Endometrial microvascular endothelial cells (primary cell): ENCODE data around the gene LZTS3. TPM values are rescaled to one million over a fixed set of nuclear protein-coding genes. Genes with fewer than 3 reads are reported as not detected.
"Not testable (repeated sequence)": the region's sequence is repeated elsewhere in the genome, so short reads cannot be mapped to it uniquely, and the experiment has no call there.

ENCODE experiments used
- in situ Hi-C: cut with HindIII; loops from 2 replicates; pipeline ENCODE4 v1.10.0; 2017; ENCODE audit warnings: low sequenced_read_pairs, low pct_unique_long_range_greater_than_20kb; ENCODE audit errors: inconsistent ontology term
- total RNA-seq: library from RNA; depleted of rRNA; stranded (reverse); fragments of >200 nt; gene quantifications from one replicate; pipeline ENCODE4 v1.2.3, GENCODE V29; 2015; ENCODE audit errors: inconsistent ontology term

Gene LZTS3
- total RNA-seq, 1 donor from 2014 or later: 1.8 TPM

DNA sequence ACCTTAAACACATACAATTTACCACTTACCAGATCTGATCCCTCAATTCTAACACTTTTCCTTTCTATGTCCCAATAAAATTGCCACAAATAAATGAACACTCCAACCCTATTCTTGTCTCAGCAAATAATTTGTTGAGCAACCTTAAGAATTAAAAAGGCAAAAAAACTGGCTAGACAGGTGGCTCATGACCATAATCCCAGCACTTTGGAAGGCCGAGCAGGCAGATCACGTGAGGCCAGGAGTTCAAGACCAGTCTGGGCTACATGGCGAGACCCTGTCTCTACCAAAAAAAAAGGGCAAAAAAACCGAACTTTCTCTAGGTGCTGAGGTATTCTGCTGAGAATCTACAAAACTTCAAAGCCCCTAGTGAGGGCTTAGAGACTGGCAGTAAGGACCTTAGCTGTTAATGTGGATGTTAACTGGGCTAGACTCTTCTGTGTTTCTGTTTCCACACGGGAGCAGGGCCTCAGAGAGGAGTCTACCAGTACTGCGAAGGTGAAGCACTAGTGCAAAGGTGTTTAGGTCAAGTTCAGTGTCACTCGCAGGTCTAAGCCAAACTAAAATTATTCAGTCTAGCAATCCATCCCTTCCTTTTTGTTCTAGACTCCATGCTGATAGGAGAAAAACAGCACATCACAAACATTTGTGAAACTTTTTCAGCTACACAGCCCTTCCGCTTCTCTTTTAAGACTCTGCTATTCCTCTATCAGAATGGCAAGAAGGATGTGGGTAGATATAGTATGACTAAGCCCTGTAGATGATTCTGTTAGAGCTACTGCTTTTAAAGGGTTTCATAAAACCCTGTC lies 16.3 kb downstream of the LZTS3 start:
- in situ Hi-C loops: no loop called here

DNA sequence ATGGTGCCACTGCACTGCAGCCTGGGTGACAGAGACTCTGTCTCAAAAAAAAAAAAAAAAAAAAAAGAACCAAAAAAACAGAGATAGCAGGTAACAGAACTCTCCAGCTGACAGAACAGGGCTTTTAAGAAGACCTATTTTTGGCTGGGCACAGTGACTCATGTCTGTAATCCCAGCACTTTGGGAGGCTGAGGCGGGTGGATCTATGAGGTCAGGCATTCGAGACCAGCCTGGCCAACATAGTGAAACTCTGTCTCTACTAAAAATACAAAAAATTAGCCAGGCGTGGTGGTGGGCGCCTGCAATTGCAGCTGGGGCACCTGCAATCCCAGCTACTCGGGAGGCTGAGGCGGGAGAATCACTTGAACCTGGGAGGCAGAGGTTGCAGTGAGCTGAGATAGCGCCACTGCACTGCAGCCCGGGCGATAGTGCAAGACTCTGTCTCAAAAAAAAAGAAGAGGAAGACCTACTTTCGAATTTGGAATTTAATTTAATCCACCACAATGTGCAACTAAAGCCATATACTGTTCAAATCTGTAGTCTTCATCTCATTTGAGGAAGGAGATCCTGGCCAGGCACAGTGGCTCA lies 21.2 kb downstream of the LZTS3 start:
- in situ Hi-C loops: not testable (repeated sequence)

- in situ Hi-C loops: no loop called here
Measured at GRCh38 chr20:3150908-3151307, 22.4 kb downstream of the LZTS3 start.

DNA sequence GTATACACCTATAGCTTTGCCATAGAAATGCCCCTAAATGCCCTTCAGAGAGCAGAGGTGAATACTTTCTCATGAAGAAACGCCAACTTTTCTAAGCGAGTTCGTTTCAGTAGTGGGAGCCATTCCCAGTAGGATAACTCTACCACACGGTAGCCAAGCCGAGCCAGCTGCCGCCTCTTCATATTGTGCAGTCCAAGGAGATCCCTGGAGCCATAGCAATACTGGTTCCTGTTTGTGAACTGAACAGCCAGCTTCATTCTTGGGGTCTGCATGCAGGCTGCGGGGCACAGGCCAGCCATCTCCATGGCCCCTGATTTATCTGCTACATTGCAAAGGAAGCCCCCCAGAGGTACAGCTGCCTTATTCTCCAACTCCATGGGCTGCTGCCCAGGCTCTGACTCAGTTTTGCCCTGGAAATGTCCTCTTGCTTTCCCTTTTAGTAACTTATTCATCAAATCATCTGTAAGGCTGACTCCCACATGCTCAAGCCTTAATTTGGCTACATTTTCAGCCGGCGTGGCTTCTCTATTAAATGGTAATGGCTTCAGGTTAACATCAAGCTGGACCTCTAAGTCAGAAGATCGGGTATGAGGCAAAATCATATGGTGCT lies 26.5 kb downstream of the LZTS3 start:
- in situ Hi-C loops: no loop called here

DNA sequence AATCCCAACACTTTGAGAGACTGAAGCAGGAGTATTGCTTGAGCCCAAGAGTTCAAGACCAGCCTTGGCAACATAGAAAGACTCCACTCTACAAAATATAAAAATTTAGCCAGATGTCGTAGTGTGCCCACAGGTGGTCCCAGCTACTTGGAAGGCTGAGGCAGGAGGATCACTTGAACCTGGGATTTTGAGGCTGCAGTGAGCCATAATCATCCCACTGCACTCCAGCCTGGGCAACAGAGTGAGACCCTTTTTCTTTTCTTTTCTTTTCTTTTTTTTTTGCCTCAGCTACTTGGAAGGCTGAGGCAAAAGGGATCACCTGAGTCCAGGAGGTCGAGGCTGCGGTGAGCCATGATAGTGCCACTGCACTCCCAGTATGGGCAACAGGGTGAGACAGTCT lies 31.6 kb downstream of the LZTS3 start:
- in situ Hi-C loops: no loop called here

DNA sequence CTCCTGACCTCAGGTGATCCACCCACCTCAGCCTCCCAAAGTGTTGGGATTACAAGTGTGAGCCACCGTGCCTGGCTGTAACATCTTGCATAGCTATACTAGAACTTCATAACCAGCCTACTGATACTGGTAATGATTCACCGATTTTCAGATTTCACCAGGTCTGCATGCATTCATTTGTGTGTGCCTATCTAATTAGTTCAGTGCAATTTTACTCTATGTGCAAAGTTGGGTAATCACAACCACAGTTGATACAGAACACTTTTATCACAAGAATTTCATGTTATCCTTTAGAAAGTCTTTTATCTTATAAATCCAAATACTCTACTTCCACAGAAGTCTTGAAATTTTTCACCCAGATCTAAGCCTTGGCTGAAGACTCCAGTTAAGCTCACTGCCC lies 35.9 kb downstream of the LZTS3 start:
- in situ Hi-C loops: no loop called here

- in situ Hi-C loops: no loop called here
Measured at GRCh38 chr20:3135507-3136070, 37.8 kb downstream of the LZTS3 start.

- in situ Hi-C loops: no loop called here
Measured at GRCh38 chr20:3134151-3134550, 39.2 kb downstream of the LZTS3 start.

GRCh38 chr20:3133155-3133554 lies 40.2 kb downstream of the LZTS3 start:
- in situ Hi-C loops: no loop called here

- in situ Hi-C loops: no loop called here
Measured at GRCh38 chr20:3130051-3130600, 43.2 kb downstream of the LZTS3 start.

GRCh38 chr20:3129094-3129493 lies 44.3 kb downstream of the LZTS3 start:
- in situ Hi-C loops: no loop called here

GRCh38 chr20:3128275-3128984 lies 44.9 kb downstream of the LZTS3 start:
- in situ Hi-C loops: no loop called here

DNA sequence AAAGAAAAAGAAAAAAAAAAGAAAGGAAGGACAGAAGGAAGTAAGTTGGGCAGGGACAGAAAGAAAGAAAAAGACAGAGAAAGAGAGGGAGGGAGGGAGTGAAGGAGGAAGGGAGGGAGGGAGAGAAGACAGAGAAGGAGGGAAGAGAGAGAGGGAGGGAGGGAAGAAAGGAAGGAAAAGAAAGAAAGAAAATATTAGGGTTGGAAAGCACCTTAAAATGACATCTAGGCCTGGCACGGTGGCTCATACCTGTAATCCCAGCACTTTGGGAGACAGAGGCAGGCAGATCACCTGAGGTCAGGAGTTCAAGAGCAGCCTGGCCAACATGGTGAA lies 46.9 kb downstream of the LZTS3 start:
- in situ Hi-C loops: no loop called here

DNA sequence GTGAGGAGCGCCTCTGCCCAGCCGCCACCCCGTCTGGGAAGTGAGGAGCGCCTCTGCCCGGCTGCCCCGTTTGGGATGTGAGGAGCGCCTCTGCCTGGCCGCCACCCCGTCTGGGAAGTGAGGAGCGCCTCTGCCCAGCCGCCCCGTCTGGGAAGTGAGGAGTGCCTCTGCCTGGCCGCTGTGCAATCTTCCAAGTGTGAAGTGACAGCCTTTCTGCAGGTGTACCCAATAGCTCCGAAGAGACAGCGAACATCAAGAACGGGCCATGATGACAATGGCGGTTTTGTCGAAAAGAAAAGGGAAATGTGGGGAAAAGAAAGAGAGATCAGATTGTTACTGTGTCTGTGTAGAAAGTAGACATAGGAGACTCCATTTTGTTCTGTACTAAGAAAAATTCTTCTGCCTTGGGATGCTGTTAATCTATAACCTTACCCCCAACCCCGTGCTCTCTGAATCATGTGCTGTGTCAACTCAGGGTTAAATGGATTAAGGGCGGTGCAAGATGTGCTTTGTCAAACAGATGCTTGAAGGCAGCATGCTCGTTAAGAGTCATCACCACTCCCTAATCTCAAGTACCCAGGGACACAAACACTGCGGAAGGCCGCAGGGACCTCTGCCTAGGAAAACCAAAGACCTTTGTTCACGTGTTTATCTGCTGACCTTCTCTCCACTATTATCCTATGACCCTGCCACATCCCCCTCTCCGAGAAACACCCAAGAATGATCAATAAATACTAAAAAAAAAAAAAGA lies 47.4 kb downstream of the LZTS3 start:
- in situ Hi-C loops: not testable (repeated sequence)

DNA sequence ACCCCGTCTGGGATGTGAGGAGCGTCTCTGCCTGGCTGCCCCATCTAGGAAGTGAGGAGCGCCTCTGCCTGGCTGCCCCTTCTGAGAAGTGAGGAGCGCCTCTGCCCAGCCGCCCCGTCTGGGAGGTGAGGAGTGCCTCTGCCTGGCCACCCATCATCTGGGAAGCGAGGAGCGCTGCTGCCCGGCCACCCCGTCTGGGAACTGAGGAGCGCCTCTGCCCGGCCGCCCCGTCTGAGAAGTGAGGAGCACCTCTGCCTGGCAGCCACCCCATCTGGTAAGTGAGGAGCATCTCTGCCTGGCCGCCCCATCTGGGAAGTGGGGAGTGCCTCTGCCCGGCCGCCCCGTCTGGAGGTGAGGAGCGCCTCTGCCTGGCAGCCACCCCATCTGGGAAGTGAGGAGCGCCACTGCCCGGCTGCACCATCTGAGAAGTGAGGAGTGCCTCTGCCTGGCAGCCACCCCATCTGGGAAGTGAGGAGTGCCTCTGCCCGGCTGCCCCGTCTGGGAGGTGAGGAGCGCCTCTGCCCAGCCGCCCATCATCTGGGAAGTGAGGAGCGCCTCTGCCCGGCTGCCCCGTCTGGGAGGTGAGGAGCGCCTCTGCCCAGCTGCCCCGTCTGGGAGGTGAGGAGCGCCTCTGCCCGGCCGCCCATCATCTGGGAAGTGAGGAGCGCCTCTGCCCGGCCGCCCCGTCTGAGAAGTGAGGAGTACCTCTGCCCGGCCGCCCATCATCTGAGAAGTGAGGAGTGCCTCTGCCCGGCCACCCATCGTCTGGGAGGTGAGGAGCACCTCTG lies 48.4 kb downstream of the LZTS3 start:
- in situ Hi-C loops: not testable (repeated sequence)

GRCh38 chr20:3124163-3124562 lies 49.2 kb downstream of the LZTS3 start:
- in situ Hi-C loops: not testable (repeated sequence)

- in situ Hi-C loops: no loop called here
Measured at GRCh38 chr20:3123542-3123941, 49.8 kb downstream of the LZTS3 start.
